HepG2 (cell line): ENCODE data around the gene HDAC5. TPM values are rescaled to one million over a fixed set of nuclear protein-coding genes. Genes with fewer than 3 reads are reported as not detected.

Experiments used
- ARNTL ChIP-seq: sonication (generic); formaldehyde crosslinking; IDR thresholded peaks from 2 replicates; pipeline ENCODE4 v1.4.0; 2020; ENCODE audit warnings: mild to moderate bottlenecking, missing genetic modification reagents
- BORCS8-MEF2B ChIP-seq: sonication (generic); formaldehyde crosslinking; IDR thresholded peaks from 2 replicates; pipeline ENCODE4 v1.8.0; 2022; ENCODE audit warnings: mild to moderate bottlenecking, missing genetic modification reagents
- CCAR2 ChIP-seq: fragments of 200-400 bp; formaldehyde crosslinking; optimal IDR thresholded peaks from 2 replicates; pipeline ENCODE3; 2018; ENCODE audit warnings: low read depth, mild to moderate bottlenecking, low read length, moderate library complexity
- GTF3A ChIP-seq: sonication (generic); formaldehyde crosslinking; conservative IDR thresholded peaks from 2 replicates; pipeline ENCODE4 v1.4.0; 2020; ENCODE audit warnings: mild to moderate bottlenecking, missing genetic modification reagents
- IKZF4 ChIP-seq: sonication (generic); formaldehyde crosslinking; IDR thresholded peaks from 2 replicates; pipeline ENCODE4 v1.5.1; 2020; ENCODE audit warnings: borderline replicate concordance, mild to moderate bottlenecking, low read depth, missing genetic modification reagents; ENCODE audit errors: not compliant biosample characterization
- KDM5B ChIP-seq: sonication (generic); formaldehyde crosslinking; IDR thresholded peaks from 2 replicates; pipeline ENCODE4 v1.4.0; 2020; ENCODE audit warnings: missing genetic modification reagents, mild to moderate bottlenecking, borderline replicate concordance
- LBX2 ChIP-seq: sonication (generic); formaldehyde crosslinking; IDR thresholded peaks from 2 replicates; pipeline ENCODE4 v1.5.0; 2020; ENCODE audit warnings: missing genetic modification reagents, mild to moderate bottlenecking, borderline replicate concordance
- NFATC3 ChIP-seq: sonication (generic); formaldehyde crosslinking; IDR thresholded peaks from 2 replicates; pipeline ENCODE4 v1.5.1; 2020; ENCODE audit warnings: mild to moderate bottlenecking, missing genetic modification reagents
- NFKB2 ChIP-seq: sonication (generic); formaldehyde crosslinking; IDR thresholded peaks from 2 replicates; pipeline ENCODE4 v1.4.0; 2020; ENCODE audit warnings: missing genetic modification reagents, borderline replicate concordance
- PITX1 ChIP-seq: sonication (generic); formaldehyde crosslinking; IDR thresholded peaks from 2 replicates; pipeline ENCODE4 v1.5.1; 2020; ENCODE audit warnings: mild to moderate bottlenecking, missing genetic modification reagents
- SIN3A ChIP-seq: IDR thresholded peaks from 2 replicates; pipeline ENCODE4 v1.6.1; 2011; ENCODE audit warnings: low read depth, mild to moderate bottlenecking, control low read depth, low read length, borderline replicate concordance
- TRIM22 ChIP-seq: fragments of 450-650 bp; IDR thresholded peaks from 2 replicates; pipeline ENCODE4 v1.6.1; 2017
- TSC22D2 ChIP-seq: sonication (generic); formaldehyde crosslinking; IDR thresholded peaks from 2 replicates; pipeline ENCODE4 v1.5.1; 2020; ENCODE audit warnings: missing genetic modification reagents, mild to moderate bottlenecking, borderline replicate concordance
- ZFP91 ChIP-seq: sonication (generic); formaldehyde crosslinking; IDR thresholded peaks from 2 replicates; pipeline ENCODE4 v1.9.0; 2022; ENCODE audit warnings: missing genetic modification reagents, mild to moderate bottlenecking, borderline replicate concordance
- ZNF12 ChIP-seq: sonication (generic); formaldehyde crosslinking; IDR thresholded peaks from 2 replicates; pipeline ENCODE4 v1.5.0; 2020; ENCODE audit warnings: missing genetic modification reagents
- ZNF20 ChIP-seq: sonication (generic); formaldehyde crosslinking; IDR thresholded peaks from 2 replicates; pipeline ENCODE4 v1.4.0; 2020; ENCODE audit warnings: mild to moderate bottlenecking, moderate library complexity, missing genetic modification reagents
- ZNF549 ChIP-seq: sonication (generic); formaldehyde crosslinking; IDR thresholded peaks from 2 replicates; pipeline ENCODE4 v1.5.0; 2020; ENCODE audit warnings: missing genetic modification reagents
- ZNF761 ChIP-seq: sonication (generic); formaldehyde crosslinking; conservative IDR thresholded peaks from 2 replicates; pipeline ENCODE4 v1.4.0; 2020; ENCODE audit warnings: mild to moderate bottlenecking, missing genetic modification reagents
- polyA plus RNA-seq, 8 experiments: library from polyadenylated mRNA; depleted of rRNA in 3 of 8; stranded (reverse) in 7 of 8; unstranded in 1 of 8; fragments of >200 nt; fragmentation: Illumina TruSeq in 4 of 8; extraction: Trizol in 4 of 8; gene quantifications; 2 replicates each; pipeline versions ENCODE4 v1.2.1 to v1.2.3, GENCODE V29; 2011 to 2016; ENCODE audit warnings: low read depth in 4 of 8, missing spikeins in 1 of 8, mixed read lengths in 1 of 8; ENCODE audit not compliant: insufficient read depth in 1 of 8
- total RNA-seq, 5 experiments: library from RNA; depleted of rRNA; stranded (reverse); fragments of >200 nt; fragmentation: Illumina TruSeq; extraction: Trizol; gene quantifications; 2 replicates each; pipeline ENCODE4 v1.2.3, GENCODE V29; 2016; ENCODE audit warnings: low read depth in 1 of 5
- TF ChIP-seq, protein P1 (sequence below): sonication (generic); formaldehyde crosslinking; IDR thresholded peaks from 2 replicates; pipeline ENCODE4 v1.4.0; 2020; ENCODE audit warnings: mild to moderate bottlenecking, missing genetic modification reagents
- TF ChIP-seq, protein P2 (sequence below): sonication (generic); formaldehyde crosslinking; IDR thresholded peaks from 2 replicates; pipeline ENCODE4 v1.8.1; 2023; ENCODE audit warnings: missing genetic modification reagents, inconsistent platforms, borderline replicate concordance

HDAC5 gene
- total and polyA plus RNA-seq, 2 of the 13 experiments (the other 11 are each of a cell fraction or from before 2014, with no cell fraction given) = 46.4 to 85.4 TPM

- TF ChIP-seq LBX2 (CRISPR knock-in tag) (no peak), IKZF4 (no peak), NFKB2 (CRISPR knock-in tag) (peak; percentile 82; the same call in 1 of the 2 replicates), ZNF20 (CRISPR knock-in tag) (no peak), KDM5B (CRISPR knock-in tag) (peak; percentile 76), GTF3A (peak; percentile 73; the same call in 1 of the 2 replicates), ZNF761 (CRISPR knock-in tag) (peak; percentile 83), ZFP91 (CRISPR knock-in tag) (peak; percentile 99), CCAR2 (no peak), BORCS8-MEF2B (no peak), SIN3A (peak; percentile 82; the same call in 1 of the 2 replicates), ARNTL (CRISPR knock-in tag) (peak; percentile 60; the same call in 1 of the 2 replicates), ZNF12 (peak; percentile 69), NFATC3 (CRISPR knock-in tag) (peak; percentile 73; the same call in 1 of the 2 replicates), TRIM22 (no peak), ZNF549 (CRISPR knock-in tag) (no peak), TSC22D2 (CRISPR knock-in tag) (no peak), PITX1 (CRISPR knock-in tag) (peak; percentile 58; the same call in 1 of the 2 replicates)
- TF ChIP-seq, protein P1, sequence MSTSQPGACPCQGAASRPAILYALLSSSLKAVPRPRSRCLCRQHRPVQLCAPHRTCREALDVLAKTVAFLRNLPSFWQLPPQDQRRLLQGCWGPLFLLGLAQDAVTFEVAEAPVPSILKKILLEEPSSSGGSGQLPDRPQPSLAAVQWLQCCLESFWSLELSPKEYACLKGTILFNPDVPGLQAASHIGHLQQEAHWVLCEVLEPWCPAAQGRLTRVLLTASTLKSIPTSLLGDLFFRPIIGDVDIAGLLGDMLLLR (CRISPR knock-in tag) = no peak
- TF ChIP-seq, protein P2, sequence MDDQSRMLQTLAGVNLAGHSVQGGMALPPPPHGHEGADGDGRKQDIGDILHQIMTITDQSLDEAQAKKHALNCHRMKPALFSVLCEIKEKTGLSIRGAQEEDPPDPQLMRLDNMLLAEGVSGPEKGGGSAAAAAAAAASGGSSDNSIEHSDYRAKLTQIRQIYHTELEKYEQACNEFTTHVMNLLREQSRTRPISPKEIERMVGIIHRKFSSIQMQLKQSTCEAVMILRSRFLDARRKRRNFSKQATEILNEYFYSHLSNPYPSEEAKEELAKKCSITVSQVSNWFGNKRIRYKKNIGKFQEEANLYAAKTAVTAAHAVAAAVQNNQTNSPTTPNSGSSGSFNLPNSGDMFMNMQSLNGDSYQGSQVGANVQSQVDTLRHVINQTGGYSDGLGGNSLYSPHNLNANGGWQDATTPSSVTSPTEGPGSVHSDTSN (CRISPR knock-in tag) = no peak
These were observed at the start of gene HDAC5 (continued) for GRCh38 chr17:44123356-44124117.
